NOMO-1 treated with dmso at 0.1 percent for 144 hours (cell line): ENCODE results near the gene COL27A1.

ENCODE experiments used
- DNase-seq: peaks from one replicate; lab custom pipeline; 2025; ENCODE audit not compliant: unreplicated experiment; lab: John Stamatoyannopoulos, UW

The COL27A1 gene

GRCh38 chr9:114349713-114350480, 194.6 kb downstream of the COL27A1 start:
- no peak for DNase-seq

- DNase-seq = no peak
These were observed 195.5 kb downstream of the COL27A1 start for GRCh38 chr9:114350636-114351401.

GRCh38 chr9:114351932-114352331, 196.6 kb downstream of the COL27A1 start:
- DNase-seq = no peak

GRCh38 chr9:114355821-114356220, 200.5 kb downstream of the COL27A1 start:
- no peak for DNase-seq

- DNase-seq = no peak
These were observed 201.5 kb downstream of the COL27A1 start for GRCh38 chr9:114356792-114357191.

- DNase-seq = no peak
These were observed 202.0 kb downstream of the COL27A1 start for GRCh38 chr9:114357360-114357759.

- no peak for DNase-seq
These were observed 202.6 kb downstream of the COL27A1 start for GRCh38 chr9:114357911-114358328.

GRCh38 chr9:114359801-114360200, 204.5 kb downstream of the COL27A1 start:
- DNase-seq = no peak

GRCh38 chr9:114361542-114361941, 206.2 kb downstream of the COL27A1 start:
- no peak for DNase-seq
